Measurements from ENCODE around the gene THSD4.
"Not testable (repeated sequence)": the region's sequence is repeated elsewhere in the genome, so short reads cannot be mapped to it uniquely, and the experiment has no call there.

THSD4 gene

GRCh38 chr15:71230303-71230702 is 115.0 kb downstream of the THSD4 start:
- DNase-seq: no peak

- no peak for DNase-seq
Observed at GRCh38 chr15:71231758-71232157, 116.5 kb downstream of the THSD4 start.

- no peak for DNase-seq
Observed at GRCh38 chr15:71232411-71232810, 117.1 kb downstream of the THSD4 start.

- DNase-seq: no peak
Observed at GRCh38 chr15:71237456-71238188, 122.4 kb downstream of the THSD4 start.

GRCh38 chr15:71238926-71239325 is 123.7 kb downstream of the THSD4 start:
- no peak for DNase-seq

GRCh38 chr15:71239592-71240364 is 124.5 kb downstream of the THSD4 start:
- no peak for DNase-seq

- no peak for DNase-seq
Observed at GRCh38 chr15:71242292-71242691, 127.0 kb downstream of the THSD4 start.

- DNase-seq: no peak
Observed at GRCh38 chr15:71244250-71244649, 129.0 kb downstream of the THSD4 start.

GRCh38 chr15:71245588-71245987 is 130.3 kb downstream of the THSD4 start:
- DNase-seq: no peak

- DNase-seq: no peak
Observed at GRCh38 chr15:71248386-71248785, 133.1 kb downstream of the THSD4 start.

- DNase-seq: no peak
Observed at GRCh38 chr15:71249986-71250385, 134.7 kb downstream of the THSD4 start.

- DNase-seq: no peak
Observed at GRCh38 chr15:71250936-71251583, 135.8 kb downstream of the THSD4 start.

GRCh38 chr15:71251584-71252043 is 136.3 kb downstream of the THSD4 start:
- no peak for DNase-seq

- no peak for DNase-seq
Observed at GRCh38 chr15:71252044-71252739, 136.9 kb downstream of the THSD4 start.

- DNase-seq: no peak
Observed at GRCh38 chr15:71252740-71253047, 137.4 kb downstream of the THSD4 start.

GRCh38 chr15:71254491-71254890 is 139.2 kb downstream of the THSD4 start:
- no peak for DNase-seq

GRCh38 chr15:71256934-71257664 is 141.8 kb downstream of the THSD4 start:
- no peak for DNase-seq

- DNase-seq: no peak
Observed at GRCh38 chr15:71259866-71260265, 144.6 kb downstream of the THSD4 start.

- no peak for DNase-seq
Observed at GRCh38 chr15:71261418-71261817, 146.1 kb downstream of the THSD4 start.

- no peak for DNase-seq
Observed at GRCh38 chr15:71261909-71262308, 146.6 kb downstream of the THSD4 start.

- no peak for DNase-seq
Observed at GRCh38 chr15:71262599-71262998, 147.3 kb downstream of the THSD4 start.

- DNase-seq: not testable (repeated sequence)
Observed at GRCh38 chr15:71265606-71266005, 150.3 kb downstream of the THSD4 start.

GRCh38 chr15:71271327-71271726 is 156.1 kb downstream of the THSD4 start:
- DNase-seq: no peak
